ENCODE data around the gene MAN2A2. TPM values are rescaled to one million over a fixed set of nuclear protein-coding genes. Genes with fewer than 3 reads are reported as not detected.

MAN2A2 gene
- total RNA-seq, 1 donor from 2014 or later: 70.0 TPM

DNA sequence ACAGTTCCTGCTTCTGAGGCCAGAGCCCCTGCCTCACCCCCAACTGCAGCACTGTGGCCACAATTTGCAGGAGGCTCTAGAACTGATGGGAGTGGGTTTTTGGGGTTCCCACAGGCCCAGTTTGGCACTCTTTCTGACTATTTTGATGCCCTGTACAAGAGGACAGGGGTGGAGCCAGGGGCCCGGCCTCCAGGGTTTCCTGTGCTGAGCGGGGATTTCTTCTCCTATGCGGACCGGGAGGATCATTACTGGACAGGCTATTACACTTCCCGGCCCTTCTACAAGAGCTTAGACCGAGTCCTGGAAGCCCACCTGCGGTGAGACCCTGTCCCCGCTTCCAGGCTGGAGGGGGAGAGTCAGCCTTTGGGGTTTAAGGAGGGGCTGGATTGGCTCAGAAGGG lies 6.9 kb downstream of the MAN2A2 start:
- no peaks in the 10 kb centered on the region for H3K4me1 Mint-ChIP-seq (ENCODE audit: unreplicated experiment)
- H3K27ac Mint-ChIP-seq (ENCODE audit: unreplicated experiment): no peak overlapping the region
- TF ChIP-seq, protein P1, sequence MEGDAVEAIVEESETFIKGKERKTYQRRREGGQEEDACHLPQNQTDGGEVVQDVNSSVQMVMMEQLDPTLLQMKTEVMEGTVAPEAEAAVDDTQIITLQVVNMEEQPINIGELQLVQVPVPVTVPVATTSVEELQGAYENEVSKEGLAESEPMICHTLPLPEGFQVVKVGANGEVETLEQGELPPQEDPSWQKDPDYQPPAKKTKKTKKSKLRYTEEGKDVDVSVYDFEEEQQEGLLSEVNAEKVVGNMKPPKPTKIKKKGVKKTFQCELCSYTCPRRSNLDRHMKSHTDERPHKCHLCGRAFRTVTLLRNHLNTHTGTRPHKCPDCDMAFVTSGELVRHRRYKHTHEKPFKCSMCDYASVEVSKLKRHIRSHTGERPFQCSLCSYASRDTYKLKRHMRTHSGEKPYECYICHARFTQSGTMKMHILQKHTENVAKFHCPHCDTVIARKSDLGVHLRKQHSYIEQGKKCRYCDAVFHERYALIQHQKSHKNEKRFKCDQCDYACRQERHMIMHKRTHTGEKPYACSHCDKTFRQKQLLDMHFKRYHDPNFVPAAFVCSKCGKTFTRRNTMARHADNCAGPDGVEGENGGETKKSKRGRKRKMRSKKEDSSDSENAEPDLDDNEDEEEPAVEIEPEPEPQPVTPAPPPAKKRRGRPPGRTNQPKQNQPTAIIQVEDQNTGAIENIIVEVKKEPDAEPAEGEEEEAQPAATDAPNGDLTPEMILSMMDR (IDR thresholded peaks at IDR 0.05): no peak
- no peaks in the 10 kb centered on the region for H3K9me3 Mint-ChIP-seq (ENCODE audit: unreplicated experiment)
- DNase-seq (ENCODE audit: extremely low spot score, unreplicated experiment): no peak
- no peak overlapping the region for H3K4me3 Mint-ChIP-seq (ENCODE audit: unreplicated experiment)
- peaks cover 22% of the 10 kb centered on the region for H3K36me3 Mint-ChIP-seq (ENCODE audit: unreplicated experiment)
- H3K27me3 Mint-ChIP-seq (ENCODE audit: unreplicated experiment): no peaks in the 10 kb centered on the region

DNA sequence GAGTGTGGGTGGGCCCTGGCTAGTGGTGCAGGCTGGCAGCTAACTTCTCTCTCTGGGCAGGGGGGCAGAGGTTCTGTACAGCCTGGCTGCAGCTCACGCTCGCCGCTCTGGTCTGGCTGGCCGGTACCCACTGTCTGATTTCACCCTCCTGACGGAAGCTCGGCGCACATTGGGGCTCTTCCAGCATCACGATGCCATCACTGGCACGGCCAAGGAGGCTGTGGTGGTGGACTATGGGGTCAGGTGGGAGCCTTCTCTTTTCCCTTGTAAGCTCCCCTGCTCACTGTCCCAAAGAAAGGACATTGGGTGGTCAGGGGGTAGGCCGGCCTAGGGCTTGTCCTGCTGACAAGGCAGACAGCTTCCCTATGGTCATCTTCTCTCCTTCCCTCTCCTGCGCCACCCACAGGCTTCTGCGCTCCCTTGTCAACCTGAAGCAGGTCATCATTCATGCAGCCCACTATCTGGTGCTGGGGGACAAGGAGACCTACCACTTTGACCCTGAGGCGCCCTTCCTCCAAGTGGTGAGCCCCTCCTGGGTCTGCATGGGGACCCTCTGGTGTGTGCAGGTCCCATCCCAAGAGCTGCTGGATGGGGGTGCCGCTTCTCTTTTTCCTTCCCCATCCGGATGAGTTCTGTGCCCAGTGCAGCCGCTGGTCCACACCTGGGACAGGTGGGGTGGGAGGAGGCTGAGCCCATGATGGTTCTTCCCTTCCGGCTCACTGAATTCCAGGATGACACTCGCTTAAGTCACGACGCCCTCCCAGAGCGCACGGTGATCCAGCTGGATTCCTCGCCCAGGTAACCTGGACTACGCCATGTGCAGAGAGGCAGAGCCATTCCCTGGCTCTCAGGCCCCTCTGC lies 7.6 kb downstream of the MAN2A2 start:
- H3K27ac Mint-ChIP-seq (ENCODE audit: unreplicated experiment): no peak overlapping the region
- TF ChIP-seq, protein P1 (IDR thresholded peaks at IDR 0.05): no peak
- H3K4me3 Mint-ChIP-seq (ENCODE audit: unreplicated experiment): no peak overlapping the region
- no peaks in the 10 kb centered on the region for H3K9me3 Mint-ChIP-seq (ENCODE audit: unreplicated experiment)
- H3K4me1 Mint-ChIP-seq (ENCODE audit: unreplicated experiment): no peaks in the 10 kb centered on the region
- peaks cover 24% of the 10 kb centered on the region for H3K36me3 Mint-ChIP-seq (ENCODE audit: unreplicated experiment)
- H3K27me3 Mint-ChIP-seq (ENCODE audit: unreplicated experiment): no peaks in the 10 kb centered on the region
- no peak for DNase-seq (ENCODE audit: extremely low spot score, unreplicated experiment)

DNA sequence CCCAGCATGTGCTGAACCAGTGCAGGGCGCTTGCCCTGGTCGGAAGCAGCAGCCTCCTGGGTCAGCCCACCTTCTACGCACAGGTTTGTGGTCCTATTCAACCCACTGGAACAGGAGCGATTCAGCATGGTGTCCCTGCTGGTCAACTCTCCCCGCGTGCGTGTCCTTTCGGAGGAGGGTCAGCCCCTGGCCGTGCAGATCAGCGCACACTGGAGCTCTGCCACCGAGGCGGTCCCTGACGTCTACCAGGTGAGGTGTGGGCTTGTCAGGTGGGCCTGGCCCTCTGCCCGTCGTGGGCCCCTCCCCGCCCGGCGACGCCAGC lies 8.2 kb downstream of the MAN2A2 start:
- TF ChIP-seq, protein P1 (IDR thresholded peaks at IDR 0.05): no peak
- Mint-ChIP-seq H3K27ac (ENCODE audit: unreplicated experiment) (no peak overlapping the region), H3K36me3 (ENCODE audit: unreplicated experiment) (peaks cover 24% of the 10 kb centered on the region), H3K9me3 (ENCODE audit: unreplicated experiment) (no peaks in the 10 kb centered on the region), H3K4me1 (ENCODE audit: unreplicated experiment) (no peaks in the 10 kb centered on the region), H3K4me3 (ENCODE audit: unreplicated experiment) (no peak overlapping the region), H3K27me3 (ENCODE audit: unreplicated experiment) (no peaks in the 10 kb centered on the region)
- DNase-seq (ENCODE audit: extremely low spot score, unreplicated experiment): no peak

- Mint-ChIP-seq H3K27ac (ENCODE audit: unreplicated experiment) (no peak overlapping the region), H3K4me1 (ENCODE audit: unreplicated experiment) (no peaks in the 10 kb centered on the region), H3K36me3 (ENCODE audit: unreplicated experiment) (peaks cover 25% of the 10 kb centered on the region), H3K9me3 (ENCODE audit: unreplicated experiment) (no peaks in the 10 kb centered on the region), H3K27me3 (ENCODE audit: unreplicated experiment) (no peaks in the 10 kb centered on the region), H3K4me3 (ENCODE audit: unreplicated experiment) (no peak overlapping the region)
- TF ChIP-seq, protein P1 (IDR thresholded peaks at IDR 0.05): no peak
- no peak for DNase-seq (ENCODE audit: extremely low spot score, unreplicated experiment)
These were observed 9.0 kb downstream of the MAN2A2 start for GRCh38 chr15:90911906-90912769.

DNA sequence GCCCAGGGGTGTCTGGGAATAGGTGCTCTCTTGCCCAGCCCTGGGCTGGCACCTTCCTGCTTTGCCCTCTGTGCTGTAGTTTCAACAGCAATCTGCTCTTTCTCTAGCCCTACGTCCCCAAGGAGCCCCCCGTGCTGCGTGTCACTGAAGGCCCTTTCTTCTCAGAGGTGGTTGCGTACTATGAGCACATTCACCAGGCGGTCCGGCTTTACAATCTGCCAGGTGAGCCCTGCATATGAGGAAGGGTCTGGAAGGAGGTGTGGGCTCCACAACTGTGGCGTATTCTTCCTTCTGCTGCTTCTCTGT lies 9.6 kb downstream of the MAN2A2 start:
- DNase-seq (ENCODE audit: extremely low spot score, unreplicated experiment): no peak
- no peaks in the 10 kb centered on the region for H3K9me3 Mint-ChIP-seq (ENCODE audit: unreplicated experiment)
- H3K27ac Mint-ChIP-seq (ENCODE audit: unreplicated experiment): no peak overlapping the region
- H3K4me1 Mint-ChIP-seq (ENCODE audit: unreplicated experiment): no peaks in the 10 kb centered on the region
- H3K36me3 Mint-ChIP-seq (ENCODE audit: unreplicated experiment): peaks cover 26% of the 10 kb centered on the region
- H3K4me3 Mint-ChIP-seq (ENCODE audit: unreplicated experiment): no peak overlapping the region
- H3K27me3 Mint-ChIP-seq (ENCODE audit: unreplicated experiment): no peaks in the 10 kb centered on the region
- TF ChIP-seq, protein P1 (IDR thresholded peaks at IDR 0.05): no peak

Measured in osteocyte (in vitro differentiated cells).